NT2/D1 (cell line): ENCODE data around the gene IDH3G.
"Not testable (repeated sequence)": the region's sequence is repeated elsewhere in the genome, so short reads cannot be mapped to it uniquely, and the experiment has no call there.

Experiments used
- DNase-seq: peaks from one replicate; pipeline ENCODE4 v3.0.0-alpha.2; 2011; ENCODE audit warnings: low read depth, low spot score
- H3K27me3 ChIP-seq: 2 replicates; pipeline ENCODE4 v1.6.0; 2011; ENCODE audit warnings: mild to moderate bottlenecking; ENCODE audit not compliant: insufficient read length, insufficient read depth
- H3K36me3 ChIP-seq: 2 replicates; pipeline ENCODE4 v1.6.1; 2011; ENCODE audit warnings: mild to moderate bottlenecking, low read length, mixed read lengths; ENCODE audit not compliant: insufficient read depth, insufficient read length
- H3K4me1 ChIP-seq: 2 replicates; pipeline ENCODE4 v1.5.1; 2011; ENCODE audit not compliant: insufficient read depth, insufficient read length
- H3K4me3 ChIP-seq: 2 replicates; pipeline ENCODE4 v1.5.1; 2011; ENCODE audit warnings: low read depth; ENCODE audit not compliant: insufficient read length
- H3K9ac ChIP-seq: 2 replicates; pipeline ENCODE4 v1.6.0; 2011; ENCODE audit warnings: low read depth; ENCODE audit not compliant: insufficient read length
- H3K9me3 ChIP-seq: 2 replicates; pipeline ENCODE4 v1.5.1; 2011; ENCODE audit warnings: mild to moderate bottlenecking, low read length; ENCODE audit not compliant: insufficient read depth
- SUZ12 ChIP-seq: IDR thresholded peaks from 2 replicates; pipeline ENCODE4 v1.6.1; 2011; ENCODE audit not compliant: insufficient read length, insufficient read depth; ENCODE audit errors: extremely low read depth
- YY1 ChIP-seq: IDR thresholded peaks from 2 replicates; pipeline ENCODE4 v1.6.1; 2011; ENCODE audit not compliant: insufficient read length, insufficient read depth
- ZNF274 ChIP-seq: IDR thresholded peaks from 2 replicates; pipeline ENCODE4 v1.6.1; 2011; ENCODE audit warnings: mild to moderate bottlenecking, low read depth, low read length

IDH3G gene

GRCh38 chrX:153821066-153821465 is 26.9 kb upstream of the IDH3G start:
- no peaks in the 10 kb centered on the region for H3K9me3 ChIP-seq
- H3K27me3 ChIP-seq = no peaks in the 10 kb centered on the region
- peaks cover 8% of the 10 kb centered on the region for H3K4me1 ChIP-seq
- DNase-seq = no peak
- H3K4me3 ChIP-seq = no peak overlapping the region
- H3K9ac ChIP-seq = no peak overlapping the region
- TF ChIP-seq SUZ12 = no peak
- no peak for TF ChIP-seq YY1
- TF ChIP-seq ZNF274 = no peak
- no peaks in the 10 kb centered on the region for H3K36me3 ChIP-seq

GRCh38 chrX:153820601-153821000 is 26.4 kb upstream of the IDH3G start:
- no peak for DNase-seq
- no peak overlapping the region for H3K4me3 ChIP-seq
- H3K27me3 ChIP-seq = no peaks in the 10 kb centered on the region
- peaks cover 8% of the 10 kb centered on the region for H3K4me1 ChIP-seq
- TF ChIP-seq YY1 (no peak), SUZ12 (no peak), ZNF274 (no peak)
- no peak overlapping the region for H3K9ac ChIP-seq
- no peaks in the 10 kb centered on the region for H3K36me3 ChIP-seq
- no peaks in the 10 kb centered on the region for H3K9me3 ChIP-seq

GRCh38 chrX:153819384-153820040 is 25.3 kb upstream of the IDH3G start:
- H3K27me3 ChIP-seq = no peaks in the 10 kb centered on the region
- no peaks in the 10 kb centered on the region for H3K9me3 ChIP-seq
- DNase-seq = no peak
- peak overlapping the region; percentile 16 for H3K4me3 ChIP-seq
- peak overlapping the region; percentile 61 for H3K9ac ChIP-seq
- TF ChIP-seq SUZ12 (no peak), YY1 (no peak), ZNF274 (no peak)
- H3K4me1 ChIP-seq = peaks cover 8% of the 10 kb centered on the region
- H3K36me3 ChIP-seq = no peaks in the 10 kb centered on the region

GRCh38 chrX:153818571-153819383 is 24.6 kb upstream of the IDH3G start:
- H3K36me3 ChIP-seq = no peaks in the 10 kb centered on the region
- peak overlapping the region; percentile 16 for H3K4me3 ChIP-seq
- TF ChIP-seq YY1 (no peak), ZNF274 (no peak), SUZ12 (no peak)
- H3K9me3 ChIP-seq = no peaks in the 10 kb centered on the region
- peaks cover 8% of the 10 kb centered on the region for H3K4me1 ChIP-seq
- no peaks in the 10 kb centered on the region for H3K27me3 ChIP-seq
- H3K9ac ChIP-seq = peak overlapping the region; percentile 61
- DNase-seq = no peak

GRCh38 chrX:153818064-153818463 is 23.9 kb upstream of the IDH3G start:
- not testable (repeated sequence) for DNase-seq

GRCh38 chrX:153816831-153817690 is 22.9 kb upstream of the IDH3G start:
- no peaks in the 10 kb centered on the region for H3K36me3 ChIP-seq
- no peak for DNase-seq
- no peaks in the 10 kb centered on the region for H3K9me3 ChIP-seq
- H3K27me3 ChIP-seq = no peaks in the 10 kb centered on the region
- no peak overlapping the region for H3K9ac ChIP-seq
- peaks cover 6% of the 10 kb centered on the region for H3K4me1 ChIP-seq
- H3K4me3 ChIP-seq = no peak overlapping the region
- TF ChIP-seq ZNF274 (no peak), YY1 (no peak), SUZ12 (no peak)

More at GRCh38 chrX:153818064-153818463, 23.9 kb upstream of the IDH3G start:
- H3K4me1 ChIP-seq, H3K27me3 ChIP-seq, H3K4me3 ChIP-seq, H3K9ac ChIP-seq, H3K36me3 ChIP-seq, H3K9me3 ChIP-seq: not testable (repeated sequence)

- no peaks in the 10 kb centered on the region for H3K36me3 ChIP-seq
- no peaks in the 10 kb centered on the region for H3K27me3 ChIP-seq
- TF ChIP-seq SUZ12 (no peak), ZNF274 (no peak), YY1 (no peak)
- H3K9ac ChIP-seq = no peak overlapping the region
- DNase-seq = no peak
- H3K4me1 ChIP-seq = peaks cover 2% of the 10 kb centered on the region
- H3K4me3 ChIP-seq = no peak overlapping the region
- no peaks in the 10 kb centered on the region for H3K9me3 ChIP-seq
Measured at GRCh38 chrX:153814591-153815315, 20.6 kb upstream of the IDH3G start.
